ENCODE measurements around the gene BMAL1.

- no peak for TF ChIP-seq CTCF (IDR thresholded peaks at IDR 0.05; ENCODE audit: extremely low read depth in 1 of 2, insufficient read depth in 1 of 2, low read depth in 1 of 2, low read length in 2 of 2)
- no peak for TF ChIP-seq POLR2A (IDR thresholded peaks at IDR 0.05; ENCODE audit: low read depth, low read length)
- TF ChIP-seq POLR2AphosphoS5 (IDR thresholded peaks at IDR 0.05; ENCODE audit: insufficient read depth, low read depth, low read length) = no peak
- TF ChIP-seq FOS (IDR thresholded peaks at IDR 0.05; ENCODE audit: borderline replicate concordance, insufficient read depth, low read length) = no peak
These were observed 72.0 kb downstream of the BMAL1 start for GRCh38 chr11:13349581-13349980.
